ENCODE measurements around the gene HDDC3. TPM values are rescaled to one million over a fixed set of nuclear protein-coding genes. Genes with fewer than 3 reads are reported as not detected.

The HDDC3 gene
- total and polyA plus RNA-seq, 9 of the 15 experiments (the other 6 are each of a cell fraction or from before 2014, with no cell fraction given) = 14.9 to 55.8 (median 36.9) TPM

DNA sequence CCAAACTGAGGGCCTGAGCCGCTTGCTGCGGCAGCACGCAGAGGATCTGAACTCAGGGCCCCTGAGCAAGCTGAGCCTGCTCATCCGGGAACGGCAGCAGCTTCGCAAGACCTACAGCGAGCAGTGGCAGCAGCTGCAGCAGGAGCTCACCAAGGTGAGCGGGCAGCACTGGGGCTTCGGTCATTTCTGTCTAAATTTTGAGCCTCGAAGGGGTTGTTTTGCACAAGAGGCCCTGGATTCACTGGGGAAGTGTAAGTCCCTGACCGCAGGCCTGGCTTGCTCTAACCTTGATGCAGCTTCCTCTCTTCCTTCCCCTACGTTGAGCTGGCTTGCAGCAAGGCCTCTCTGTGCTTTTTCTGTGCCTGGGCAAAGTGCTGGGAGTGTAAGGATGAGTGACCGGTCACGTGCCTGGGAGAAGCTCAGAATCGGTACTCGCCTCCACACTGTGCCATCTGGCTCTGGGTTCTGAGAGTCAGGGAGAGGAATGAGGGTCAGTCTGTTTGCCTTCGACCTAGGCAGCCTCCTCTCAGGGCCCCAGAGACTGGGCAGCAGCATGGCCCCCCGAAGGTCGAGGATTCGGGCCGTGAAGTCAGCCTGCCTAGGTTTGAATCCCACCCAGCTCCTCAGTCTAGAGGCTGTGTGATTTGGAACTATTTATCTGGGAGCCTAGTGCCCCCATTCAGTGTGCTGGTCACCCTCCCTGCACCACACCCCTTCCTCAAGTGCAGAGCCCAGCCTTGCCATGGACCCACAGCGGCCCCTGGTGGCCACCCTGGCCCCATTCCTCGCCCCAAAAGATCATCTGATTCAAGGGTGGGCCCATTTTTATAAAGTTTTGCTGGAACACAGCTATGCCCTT, 46.7 kb downstream of the HDDC3 start (continued):
- TF ChIP-seq PHB2 (IDR thresholded peaks at IDR 0.05; ENCODE audit: low read depth) (no peak), RBM22 (IDR thresholded peaks at IDR 0.05; ENCODE audit: low read depth, low read length, poor library complexity, severe bottlenecking) (no peak), CCNT2 (IDR thresholded peaks at IDR 0.05; ENCODE audit: borderline replicate concordance, extremely low read depth, insufficient read length, low read depth, low read length) (no peak), FOXK2 (conservative IDR thresholded peaks at IDR 0.05 in 1 of 2, IDR thresholded peaks at IDR 0.05 in 1 of 2; ENCODE audit: low read depth in 2 of 2) (no peak), TEAD2 (tag; IDR thresholded peaks at IDR 0.05) (no peak), FOSL1 (tag; conservative IDR thresholded peaks at IDR 0.05) (no peak), KLF1 (tag; IDR thresholded peaks at IDR 0.05) (no peak), PURB (CRISPR knock-in tag; IDR thresholded peaks at IDR 0.05; ENCODE audit: low read depth) (no peak), MTA1 (IDR thresholded peaks at IDR 0.05; ENCODE audit: borderline replicate concordance) (no peak), MYBL2 (IDR thresholded peaks at IDR 0.05; ENCODE audit: low read depth) (no peak), MYBL2 (CRISPR knock-in tag; IDR thresholded peaks at IDR 0.05; ENCODE audit: borderline replicate concordance) (no peak), ZNF212 (CRISPR knock-in tag; IDR thresholded peaks at IDR 0.05) (no peak), BRD4 (IDR thresholded peaks at IDR 0.05) (no peak), SPI1 (IDR thresholded peaks at IDR 0.05; ENCODE audit: borderline replicate concordance, low read depth, low read length) (no peak), HNRNPK (IDR thresholded peaks at IDR 0.05; ENCODE audit: low read depth, low read length, poor library complexity, severe bottlenecking) (no peak)
- TF ChIP-seq, protein P1, sequence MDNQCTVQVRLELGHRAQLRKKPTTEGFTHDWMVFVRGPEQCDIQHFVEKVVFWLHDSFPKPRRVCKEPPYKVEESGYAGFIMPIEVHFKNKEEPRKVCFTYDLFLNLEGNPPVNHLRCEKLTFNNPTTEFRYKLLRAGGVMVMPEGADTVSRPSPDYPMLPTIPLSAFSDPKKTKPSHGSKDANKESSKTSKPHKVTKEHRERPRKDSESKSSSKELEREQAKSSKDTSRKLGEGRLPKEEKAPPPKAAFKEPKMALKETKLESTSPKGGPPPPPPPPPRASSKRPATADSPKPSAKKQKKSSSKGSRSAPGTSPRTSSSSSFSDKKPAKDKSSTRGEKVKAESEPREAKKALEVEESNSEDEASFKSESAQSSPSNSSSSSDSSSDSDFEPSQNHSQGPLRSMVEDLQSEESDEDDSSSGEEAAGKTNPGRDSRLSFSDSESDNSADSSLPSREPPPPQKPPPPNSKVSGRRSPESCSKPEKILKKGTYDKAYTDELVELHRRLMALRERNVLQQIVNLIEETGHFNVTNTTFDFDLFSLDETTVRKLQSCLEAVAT (IDR thresholded peaks at IDR 0.05) = no peak
- TF ChIP-seq, protein P2, sequence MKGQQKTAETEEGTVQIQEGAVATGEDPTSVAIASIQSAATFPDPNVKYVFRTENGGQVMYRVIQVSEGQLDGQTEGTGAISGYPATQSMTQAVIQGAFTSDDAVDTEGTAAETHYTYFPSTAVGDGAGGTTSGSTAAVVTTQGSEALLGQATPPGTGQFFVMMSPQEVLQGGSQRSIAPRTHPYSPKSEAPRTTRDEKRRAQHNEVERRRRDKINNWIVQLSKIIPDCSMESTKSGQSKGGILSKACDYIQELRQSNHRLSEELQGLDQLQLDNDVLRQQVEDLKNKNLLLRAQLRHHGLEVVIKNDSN (CRISPR knock-in tag; IDR thresholded peaks at IDR 0.05) = peak; percentile 25; the same call in 1 of the 2 replicates
- TF ChIP-seq, protein P3, sequence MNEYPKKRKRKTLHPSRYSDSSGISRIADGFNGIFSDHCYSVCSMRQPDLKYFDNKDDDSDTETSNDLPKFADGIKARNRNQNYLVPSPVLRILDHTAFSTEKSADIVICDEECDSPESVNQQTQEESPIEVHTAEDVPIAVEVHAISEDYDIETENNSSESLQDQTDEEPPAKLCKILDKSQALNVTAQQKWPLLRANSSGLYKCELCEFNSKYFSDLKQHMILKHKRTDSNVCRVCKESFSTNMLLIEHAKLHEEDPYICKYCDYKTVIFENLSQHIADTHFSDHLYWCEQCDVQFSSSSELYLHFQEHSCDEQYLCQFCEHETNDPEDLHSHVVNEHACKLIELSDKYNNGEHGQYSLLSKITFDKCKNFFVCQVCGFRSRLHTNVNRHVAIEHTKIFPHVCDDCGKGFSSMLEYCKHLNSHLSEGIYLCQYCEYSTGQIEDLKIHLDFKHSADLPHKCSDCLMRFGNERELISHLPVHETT (CRISPR knock-in tag; conservative IDR thresholded peaks at IDR 0.05 in 1 of 2, IDR thresholded peaks at IDR 0.05 in 1 of 2) = no peak
- TF ChIP-seq, protein P4, sequence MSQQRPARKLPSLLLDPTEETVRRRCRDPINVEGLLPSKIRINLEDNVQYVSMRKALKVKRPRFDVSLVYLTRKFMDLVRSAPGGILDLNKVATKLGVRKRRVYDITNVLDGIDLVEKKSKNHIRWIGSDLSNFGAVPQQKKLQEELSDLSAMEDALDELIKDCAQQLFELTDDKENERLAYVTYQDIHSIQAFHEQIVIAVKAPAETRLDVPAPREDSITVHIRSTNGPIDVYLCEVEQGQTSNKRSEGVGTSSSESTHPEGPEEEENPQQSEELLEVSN (IDR thresholded peaks at IDR 0.05; ENCODE audit: borderline replicate concordance in 1 of 2, extremely low read depth in 1 of 2, insufficient read depth in 1 of 2, insufficient read length in 1 of 2, low read depth in 1 of 2, low read length in 1 of 2, poor library complexity in 1 of 2, severe bottlenecking in 1 of 2) = no peak
- TF ChIP-seq, protein P5, sequence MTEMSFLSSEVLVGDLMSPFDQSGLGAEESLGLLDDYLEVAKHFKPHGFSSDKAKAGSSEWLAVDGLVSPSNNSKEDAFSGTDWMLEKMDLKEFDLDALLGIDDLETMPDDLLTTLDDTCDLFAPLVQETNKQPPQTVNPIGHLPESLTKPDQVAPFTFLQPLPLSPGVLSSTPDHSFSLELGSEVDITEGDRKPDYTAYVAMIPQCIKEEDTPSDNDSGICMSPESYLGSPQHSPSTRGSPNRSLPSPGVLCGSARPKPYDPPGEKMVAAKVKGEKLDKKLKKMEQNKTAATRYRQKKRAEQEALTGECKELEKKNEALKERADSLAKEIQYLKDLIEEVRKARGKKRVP (CRISPR knock-in tag; IDR thresholded peaks at IDR 0.05) = no peak
